22Rv1 (cell line): ENCODE measurements around the gene DCLK2.

ENCODE experiments used
- H3K27ac ChIP-seq: fragments of 450-650 bp; 2 replicates; pipeline ENCODE4 v1.5.1; 2017
- CTCF ChIP-seq: fragments of 450-650 bp; IDR thresholded peaks from 2 replicates; pipeline ENCODE4 v1.5.1; 2017; ENCODE audit warnings: mild to moderate bottlenecking
- ZFX ChIP-seq: fragments of 450-650 bp; IDR thresholded peaks from 2 replicates; pipeline ENCODE4 v1.6.1; 2017; ENCODE audit warnings: antibody characterized with exemption, borderline replicate concordance

DCLK2 gene

GRCh38 chr4:150289881-150290280 lies 211.6 kb downstream of the DCLK2 start:
- no peak for TF ChIP-seq CTCF
- TF ChIP-seq ZFX, result no peak
- H3K27ac ChIP-seq, result no peak overlapping the region

- no peak for TF ChIP-seq ZFX
- TF ChIP-seq CTCF, result peak; percentile 81
These were observed 219.7 kb downstream of the DCLK2 start for GRCh38 chr4:150297861-150298474.

GRCh38 chr4:150299816-150300215 lies 221.6 kb downstream of the DCLK2 start:
- TF ChIP-seq CTCF, result no peak
- TF ChIP-seq ZFX, result no peak
- H3K27ac ChIP-seq, result no peak overlapping the region

More at GRCh38 chr4:150297861-150298474, 219.7 kb downstream of the DCLK2 start:
- H3K27ac ChIP-seq, result no peak overlapping the region

- no peak overlapping the region for H3K27ac ChIP-seq
- no peak for TF ChIP-seq ZFX
- TF ChIP-seq CTCF, result no peak
These were observed 224.3 kb downstream of the DCLK2 start for GRCh38 chr4:150302553-150302952.

- H3K27ac ChIP-seq, result no peak overlapping the region
These were observed 227.8 kb downstream of the DCLK2 start for GRCh38 chr4:150305995-150306394.

GRCh38 chr4:150306719-150307118 lies 228.5 kb downstream of the DCLK2 start:
- no peak for TF ChIP-seq ZFX
- TF ChIP-seq CTCF, result no peak
- no peak overlapping the region for H3K27ac ChIP-seq

More at GRCh38 chr4:150305995-150306394, 227.8 kb downstream of the DCLK2 start:
- TF ChIP-seq ZFX (no peak), CTCF (no peak)
